Non-pigmented ciliary epithelial cell (primary cell): Measurements from ENCODE around the gene STPG2.
"Not testable (repeated sequence)": the region's sequence is repeated elsewhere in the genome, so short reads cannot be mapped to it uniquely, and the experiment has no call there.

Experiments
- DNase-seq: peaks from one replicate; pipeline ENCODE4 v3.0.0-alpha.2; 2010; ENCODE audit warnings: low read depth

The STPG2 gene

DNA sequence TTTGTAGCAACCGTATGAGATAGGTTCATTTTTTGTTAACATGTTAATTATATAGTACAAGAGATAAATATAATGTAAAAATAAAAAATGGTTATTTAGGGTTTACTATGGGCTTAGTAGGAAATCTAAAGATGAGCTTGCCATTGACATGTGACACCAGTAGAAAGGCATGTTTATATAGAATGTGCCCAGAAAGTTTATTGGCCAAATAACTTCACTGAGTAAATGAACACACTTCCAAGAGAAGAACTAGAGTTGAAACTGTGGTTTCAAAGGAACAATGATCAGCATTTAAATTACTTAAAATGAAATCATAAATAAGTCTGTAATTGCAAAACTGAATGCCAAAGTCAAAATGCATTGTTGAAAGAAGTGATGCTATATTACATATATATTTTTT is 503.3 kb downstream of the STPG2 start:
- DNase-seq = no peak

DNA sequence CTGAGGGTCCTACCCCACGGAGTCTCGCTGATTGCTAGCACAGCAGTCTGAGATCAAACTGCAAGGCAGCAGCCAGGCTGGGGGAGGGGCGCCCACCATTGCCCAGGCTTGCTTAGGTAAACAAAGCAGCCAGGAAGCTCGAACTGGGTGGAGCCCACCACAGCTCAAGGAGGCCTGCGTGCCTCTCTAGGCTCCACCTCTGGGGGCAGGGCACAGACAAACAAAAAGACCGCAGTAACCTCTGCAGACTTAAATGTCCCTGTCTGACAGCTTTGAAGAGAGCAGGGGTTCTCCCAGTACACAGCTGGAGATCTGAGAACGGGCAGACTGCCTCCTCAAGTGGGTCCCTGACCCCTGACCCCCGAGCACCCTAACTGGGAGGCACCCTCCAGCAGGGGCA is 509.4 kb downstream of the STPG2 start:
- DNase-seq = not testable (repeated sequence)

DNA sequence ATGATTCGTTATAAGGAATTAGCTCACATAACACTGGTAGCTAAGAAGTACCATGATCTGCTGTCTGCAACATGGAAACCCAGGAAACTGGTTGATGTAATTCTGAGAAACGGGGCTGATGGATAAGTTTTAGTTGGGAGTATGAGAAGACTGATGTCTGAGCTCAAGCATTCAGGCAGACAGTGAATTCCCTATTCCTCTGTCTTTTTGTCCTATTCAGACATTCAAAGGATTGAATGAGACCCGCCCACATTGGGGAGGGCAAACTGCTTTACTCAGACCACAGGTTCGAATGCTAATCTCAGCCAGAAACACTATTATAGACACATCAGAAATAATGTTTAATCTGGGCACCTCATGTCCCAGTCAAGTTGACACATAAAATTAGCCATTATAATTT is 515.5 kb downstream of the STPG2 start:
- no peak for DNase-seq

DNA sequence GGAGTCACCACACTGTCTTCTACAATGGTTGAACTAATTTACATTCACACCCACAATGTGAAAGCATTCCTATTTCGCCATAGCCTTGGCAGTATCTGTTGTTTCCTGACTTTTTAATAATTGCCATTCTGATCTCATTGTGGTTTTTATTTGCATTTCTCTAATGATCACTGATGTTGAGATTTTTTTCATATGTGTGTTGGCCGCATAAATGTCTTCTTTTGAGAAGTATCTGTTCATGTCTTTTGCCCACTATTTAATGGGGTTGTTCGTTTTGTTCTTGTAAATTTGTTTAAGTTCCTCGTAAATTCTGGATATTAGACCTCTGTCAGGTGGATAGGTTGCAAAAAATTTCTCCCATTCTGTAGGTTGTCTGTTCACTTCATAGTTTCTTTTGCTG is 519.1 kb downstream of the STPG2 start:
- DNase-seq = no peak

DNA sequence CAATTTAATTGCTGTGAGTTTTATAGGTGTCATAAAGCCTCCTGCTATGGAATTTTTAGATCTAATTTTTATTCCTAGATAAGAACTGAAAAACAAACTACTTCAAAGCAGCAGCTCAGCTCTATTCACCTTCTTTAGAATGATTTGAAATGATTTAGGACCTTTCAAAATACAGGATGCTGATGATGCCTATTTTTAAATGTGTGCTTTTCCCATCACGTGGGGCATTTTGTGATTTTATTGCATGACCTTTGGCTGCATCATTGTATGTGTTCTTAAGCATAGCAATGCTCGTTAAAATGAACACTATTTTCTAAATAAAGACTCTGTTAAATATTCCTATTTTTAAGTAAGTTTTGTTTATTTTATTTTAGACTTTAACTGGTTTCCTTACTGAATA is 537.3 kb downstream of the STPG2 start:
- no peak for DNase-seq

DNA sequence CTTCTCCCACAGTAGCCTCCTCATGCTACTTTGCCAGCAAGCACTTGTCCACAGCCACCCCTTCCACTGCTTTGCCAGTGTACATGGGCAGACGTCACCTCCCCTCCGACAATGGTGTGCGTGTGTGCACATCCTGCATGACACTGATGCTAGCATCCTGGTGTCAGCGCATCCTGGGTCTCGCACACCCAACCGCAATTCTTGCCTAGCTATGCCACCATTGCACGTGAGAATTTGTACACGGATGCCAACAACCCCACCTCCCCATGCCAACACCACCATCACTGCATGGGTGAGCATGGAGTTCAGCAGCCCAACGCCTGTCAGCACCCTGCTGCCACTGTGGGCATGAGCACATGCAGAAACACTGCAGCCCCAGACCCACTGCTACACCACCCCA is 550.0 kb downstream of the STPG2 start:
- no peak for DNase-seq

DNA sequence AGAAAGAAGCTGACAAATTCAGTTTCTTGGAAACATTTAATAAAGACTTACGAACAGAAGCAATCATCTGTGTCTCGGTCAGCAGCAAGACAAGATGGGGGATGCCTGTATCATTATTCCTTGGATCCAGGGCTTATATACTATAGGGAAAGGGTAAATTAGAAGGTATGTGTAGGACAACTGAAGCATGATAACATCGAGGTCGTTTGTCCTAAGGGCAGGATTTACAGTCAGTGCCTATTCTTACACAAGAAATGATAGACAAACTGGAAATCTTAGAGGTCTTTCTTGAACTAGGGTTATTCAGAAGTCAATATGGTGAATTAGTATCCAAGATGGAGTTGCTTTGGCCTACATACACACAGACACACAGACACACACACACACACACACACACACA is 553.0 kb downstream of the STPG2 start:
- DNase-seq = no peak

DNA sequence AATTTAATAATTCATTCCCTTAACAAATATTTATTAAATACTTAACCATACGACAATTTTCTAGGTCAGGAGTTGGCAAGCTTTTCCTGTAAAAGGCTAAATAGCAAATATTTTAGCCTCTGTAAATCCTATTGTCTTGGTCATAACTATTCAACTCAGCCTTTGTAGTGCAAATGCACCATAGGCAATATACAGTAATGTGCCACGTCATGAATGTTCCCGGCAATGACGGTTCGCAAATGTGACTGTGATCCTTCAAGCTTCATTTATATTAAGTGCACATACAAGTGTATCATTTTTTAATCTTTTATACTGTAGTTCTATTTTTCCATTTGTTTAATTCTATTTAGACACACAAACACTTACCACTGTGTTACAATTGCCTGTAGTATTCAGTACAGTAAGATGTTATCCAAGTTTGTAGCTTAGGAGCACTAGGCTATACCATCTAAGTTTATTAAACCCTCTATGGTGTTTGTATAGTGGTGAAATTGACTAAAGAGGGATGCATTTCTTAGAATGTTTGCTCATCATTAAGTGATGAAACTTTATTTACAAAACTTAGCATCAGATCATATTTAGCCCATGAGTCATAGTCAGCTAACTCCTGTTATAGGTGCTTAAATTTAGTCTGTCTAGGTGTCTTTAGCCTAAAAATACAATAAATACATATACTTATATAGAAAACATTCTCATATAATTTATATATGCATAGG is 553.6 kb downstream of the STPG2 start:
- no peak for DNase-seq

DNA sequence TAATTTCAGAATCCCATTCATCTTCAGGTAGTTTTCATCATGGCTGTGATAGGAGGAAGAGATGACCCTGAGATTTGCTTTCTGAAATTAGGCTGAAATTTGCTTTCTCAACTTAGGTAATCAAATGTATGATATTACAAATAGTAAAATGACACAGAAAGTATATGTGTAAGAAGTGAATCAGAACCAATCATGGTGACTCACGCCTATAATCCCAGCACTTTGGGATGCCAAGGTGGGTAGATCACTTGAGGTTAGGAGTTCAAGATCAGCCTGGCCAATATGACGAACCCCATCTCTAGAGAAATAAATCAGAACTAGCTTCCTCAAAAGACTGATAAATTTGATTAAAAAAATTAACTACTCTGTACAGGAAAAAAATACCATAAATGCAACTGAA is 555.4 kb downstream of the STPG2 start:
- no peak for DNase-seq

DNA sequence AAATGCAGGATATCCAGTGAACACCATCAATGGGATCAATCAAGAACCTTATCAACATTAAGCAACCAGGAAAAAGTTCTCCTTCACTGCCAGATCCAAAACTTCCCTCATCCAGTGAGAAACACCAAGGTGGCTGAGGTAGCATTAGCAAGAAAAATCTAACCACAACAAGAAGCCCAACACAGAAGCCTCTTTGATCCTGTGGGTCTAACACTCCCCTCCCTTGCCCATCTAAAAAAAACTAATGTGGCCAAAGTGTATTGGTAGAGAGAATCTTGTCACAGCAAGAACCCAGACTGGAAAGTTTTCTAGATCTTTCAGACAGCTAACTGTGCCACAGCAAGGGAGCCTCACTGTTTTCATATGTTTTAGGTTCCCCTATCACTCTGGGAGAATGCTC is 558.0 kb downstream of the STPG2 start:
- DNase-seq = no peak

DNA sequence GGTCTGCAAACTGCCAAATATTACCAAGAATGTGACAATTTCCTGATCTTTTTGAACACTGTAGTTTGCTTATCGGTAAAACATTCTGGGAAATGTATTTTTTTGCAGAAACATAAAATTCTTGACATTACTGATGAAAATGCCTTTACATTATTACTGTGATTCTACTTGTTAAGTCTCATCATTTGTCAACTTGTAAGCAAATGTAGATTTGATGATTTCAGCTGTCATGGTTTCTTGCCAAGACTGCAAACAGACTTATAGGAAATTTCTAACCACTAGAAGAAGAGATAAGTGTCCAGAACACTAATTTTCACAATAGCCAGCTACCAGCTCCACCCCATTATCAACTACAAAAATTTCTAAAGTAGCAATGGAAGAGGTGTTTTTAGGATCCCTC is 560.4 kb downstream of the STPG2 start:
- no peak for DNase-seq

DNA sequence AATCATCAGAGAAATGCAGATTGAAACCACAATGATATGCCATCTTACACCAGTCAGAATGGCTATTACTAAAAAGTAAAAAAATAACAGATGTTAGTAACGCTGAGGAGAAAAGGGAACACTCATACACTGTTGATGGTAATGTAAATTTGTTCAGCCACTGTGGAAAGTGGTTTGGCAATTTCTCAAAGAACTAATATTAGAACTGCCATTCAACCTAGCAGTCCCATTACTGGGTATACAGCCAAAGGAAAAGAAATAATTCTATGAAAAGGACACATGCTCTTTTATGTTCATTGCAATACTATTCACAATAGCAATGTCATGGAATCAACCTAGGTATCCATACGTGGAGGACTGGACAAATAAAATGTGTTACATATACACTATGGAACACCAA is 566.3 kb downstream of the STPG2 start:
- DNase-seq = no peak

DNA sequence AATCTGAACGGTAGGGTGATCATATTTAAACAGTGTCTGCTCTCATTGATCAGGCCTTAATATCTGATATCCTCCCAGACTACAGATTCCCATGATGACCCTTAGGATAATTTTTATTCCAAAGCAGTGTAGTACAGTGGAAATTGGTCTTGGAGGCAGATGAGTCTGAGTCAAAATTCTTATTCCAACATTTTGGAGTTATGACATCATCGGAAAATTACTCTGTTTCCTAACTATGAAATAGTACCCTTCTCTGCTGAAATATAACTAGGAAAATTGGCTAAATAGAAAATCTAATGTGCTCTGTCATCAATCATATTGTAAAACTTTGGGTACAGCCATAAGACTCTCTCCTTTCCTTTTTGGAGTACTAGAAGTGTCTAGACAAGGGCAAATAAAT is 583.3 kb downstream of the STPG2 start:
- no peak for DNase-seq

DNA sequence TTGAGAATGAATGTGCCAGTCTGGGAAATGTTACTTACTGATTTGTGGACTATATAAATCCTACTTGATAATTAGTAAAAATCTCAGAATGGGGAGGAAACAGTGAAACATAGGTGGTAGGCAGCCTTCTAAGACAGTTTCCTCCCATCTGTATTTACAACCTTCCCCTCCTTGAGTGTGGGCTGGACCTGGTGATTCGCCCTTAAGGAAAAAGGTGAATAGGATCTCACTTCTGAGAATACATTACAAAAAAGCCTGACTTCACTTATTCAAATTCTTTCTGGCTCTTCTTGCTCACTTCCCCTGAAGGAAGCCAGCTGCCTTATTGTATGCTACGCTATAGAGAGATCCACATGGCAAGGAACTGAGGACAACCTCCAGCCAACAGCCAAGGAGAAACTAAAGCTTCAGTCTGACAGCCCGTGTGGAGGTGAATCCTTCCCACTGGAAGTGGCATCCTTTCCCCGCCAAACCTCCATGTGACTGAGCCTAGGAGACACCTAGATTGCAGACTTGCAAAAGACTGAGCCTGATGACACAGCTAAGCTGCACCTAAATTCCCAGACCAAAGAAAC is 585.0 kb downstream of the STPG2 start:
- no peak for DNase-seq

DNA sequence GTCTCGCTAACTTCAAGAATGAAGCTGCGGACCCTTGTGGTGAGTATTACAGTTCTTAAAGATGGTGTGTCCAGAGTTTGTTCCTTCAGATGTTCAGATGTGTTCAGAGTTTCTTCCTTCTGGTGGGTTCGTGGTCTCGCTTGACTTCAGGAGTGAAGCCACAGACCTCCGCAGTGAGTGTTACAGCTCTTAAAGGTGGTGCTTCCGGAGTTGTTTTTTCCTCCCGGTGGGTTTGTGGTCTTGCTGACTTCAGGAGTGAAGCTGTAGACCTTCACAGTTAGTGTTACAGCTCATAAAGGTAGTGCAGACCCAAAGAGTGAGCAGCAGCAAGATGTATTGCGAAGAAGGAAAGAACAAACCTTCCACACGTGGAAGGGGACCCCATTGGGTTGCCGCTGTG is 592.6 kb downstream of the STPG2 start:
- not testable (repeated sequence) for DNase-seq

DNA sequence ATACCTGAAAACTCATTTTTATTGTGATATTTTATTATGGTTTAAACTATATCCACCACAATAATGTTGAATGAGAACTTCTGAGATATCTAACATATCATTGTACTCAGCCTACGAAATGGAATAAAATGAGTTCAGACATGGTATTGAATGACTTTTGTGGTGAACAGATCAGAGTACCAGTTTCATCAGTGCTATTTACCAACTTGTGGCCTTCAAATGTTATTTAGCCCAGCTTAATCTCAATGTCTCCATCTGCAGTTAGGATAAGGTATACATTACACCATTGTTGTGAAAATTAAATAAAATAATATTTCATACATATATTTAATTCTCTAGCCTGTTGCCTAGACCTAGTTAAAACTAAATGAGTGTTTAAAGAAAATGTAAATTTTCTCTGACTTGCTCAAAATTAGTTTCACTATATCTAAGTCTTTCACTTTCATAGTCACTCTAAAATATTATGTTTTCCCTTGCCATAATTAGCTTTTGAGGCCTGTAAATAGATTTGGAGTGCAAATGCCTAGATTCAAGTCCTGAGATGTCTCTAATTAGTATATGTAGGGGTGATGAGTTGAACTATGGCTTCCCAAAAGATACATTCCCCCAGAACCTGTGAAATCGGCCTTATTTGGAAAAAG is 594.2 kb downstream of the STPG2 start:
- no peak for DNase-seq

DNA sequence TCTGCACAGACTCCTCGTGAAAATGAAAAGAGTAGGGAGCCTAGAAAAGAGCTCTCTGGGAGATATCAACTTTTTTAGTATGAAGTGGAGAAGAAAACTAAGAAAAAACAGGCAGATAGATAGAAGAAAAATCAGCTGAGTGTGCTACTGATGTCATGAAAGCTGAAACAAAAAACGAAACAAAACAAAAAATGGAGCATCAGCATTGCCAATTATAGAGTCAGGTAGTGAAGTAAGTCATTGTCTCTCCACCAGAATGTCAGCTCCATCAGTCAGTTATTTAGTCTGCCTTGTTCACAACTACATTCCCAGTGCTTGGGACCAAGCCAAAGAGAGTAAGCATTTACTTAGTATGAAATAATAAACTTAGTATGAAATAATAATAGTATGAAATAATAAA is 595.1 kb downstream of the STPG2 start:
- DNase-seq = no peak

DNA sequence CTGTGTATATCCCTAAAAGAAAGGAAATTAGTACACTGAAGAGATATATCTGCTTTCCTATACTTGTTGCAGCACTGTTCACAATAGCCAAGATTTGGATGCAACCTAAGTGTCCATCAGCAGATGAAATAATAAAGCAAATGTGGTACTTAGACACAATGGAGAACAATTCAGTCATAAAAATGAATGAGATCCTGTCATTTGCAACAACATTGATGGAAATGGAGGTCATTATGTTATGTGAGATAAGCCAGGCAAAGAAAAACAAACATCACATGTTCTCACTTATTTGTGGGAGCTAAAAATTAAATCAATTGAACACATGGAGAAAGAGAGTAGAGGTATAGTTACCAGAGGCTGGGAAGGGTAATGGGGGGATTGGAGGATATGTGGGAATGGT is 611.9 kb downstream of the STPG2 start:
- no peak for DNase-seq

DNA sequence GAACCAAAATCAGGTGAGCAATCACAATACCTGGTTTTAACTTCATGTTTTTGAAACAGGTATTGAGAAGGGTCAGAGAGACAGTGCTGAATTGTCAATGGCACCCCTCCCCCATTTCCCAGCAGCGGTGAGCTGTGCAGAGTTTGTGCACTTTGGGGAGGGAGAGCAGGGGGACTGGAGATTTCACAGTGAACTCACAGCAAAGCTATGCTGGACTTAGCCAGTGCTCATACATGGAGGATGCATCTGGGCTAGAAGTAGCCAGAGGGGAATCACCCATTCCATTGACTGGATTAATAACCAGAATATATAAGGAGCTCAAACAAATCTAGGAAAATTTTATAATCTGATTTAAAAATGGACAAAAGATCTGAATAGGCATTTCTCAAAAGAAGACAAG is 612.6 kb downstream of the STPG2 start:
- DNase-seq = no peak

DNA sequence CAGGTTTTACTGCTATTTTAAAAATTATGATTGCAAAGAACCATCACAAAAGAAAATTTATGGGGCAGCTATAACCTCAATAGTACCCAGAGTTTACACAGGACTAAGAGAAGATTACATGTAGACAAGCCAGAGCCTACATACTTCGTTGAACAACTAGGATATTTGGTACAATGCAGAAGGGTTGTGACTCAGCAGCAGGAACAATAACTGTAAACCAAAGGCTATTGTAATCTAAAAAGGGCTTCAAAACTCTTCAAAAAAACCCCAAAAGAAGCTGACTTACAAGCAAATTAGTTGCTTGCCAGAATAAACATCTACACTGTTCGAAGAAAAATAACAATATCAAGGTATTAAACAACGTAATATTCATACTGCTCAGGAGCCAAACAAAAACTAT is 618.0 kb downstream of the STPG2 start:
- no peak for DNase-seq

DNA sequence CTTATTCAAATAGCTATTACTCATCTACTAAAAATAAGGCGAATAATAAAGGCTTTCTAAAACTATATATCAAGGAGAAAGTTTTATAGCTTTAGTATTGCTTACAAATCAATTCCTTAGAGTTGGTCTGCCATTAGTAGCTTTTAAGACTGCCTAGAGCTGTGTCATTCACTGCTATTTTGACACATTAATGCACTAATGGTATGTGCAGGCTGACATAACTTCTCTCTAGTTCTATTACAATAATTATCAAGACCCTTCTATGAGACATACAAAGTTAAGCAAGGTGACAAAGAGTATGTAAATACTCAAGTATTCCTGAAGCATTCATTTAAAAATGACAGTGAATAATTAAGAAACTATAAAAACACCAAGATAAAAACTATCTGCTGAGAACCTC is 625.3 kb downstream of the STPG2 start:
- no peak for DNase-seq

DNA sequence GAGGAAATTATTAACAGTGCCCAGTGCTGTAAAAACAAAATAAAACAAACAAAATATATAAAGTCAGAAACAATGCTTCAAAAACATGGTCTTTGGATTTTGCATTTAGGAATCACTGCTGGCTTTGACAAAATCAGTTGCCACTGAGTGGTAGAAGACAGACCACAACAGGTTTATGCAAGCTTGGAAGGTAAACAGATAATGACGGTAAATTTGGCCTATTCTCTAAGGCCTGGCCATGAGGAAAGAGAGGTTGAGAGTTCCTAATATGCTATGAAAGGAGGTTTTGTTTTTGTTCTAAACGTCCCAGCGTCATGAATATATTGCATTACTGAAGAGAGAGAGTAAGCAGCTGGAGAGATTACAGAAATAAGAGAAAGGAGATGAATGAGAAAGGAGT is 629.4 kb downstream of the STPG2 start:
- no peak for DNase-seq
